ENCODE measurements around the gene CACNA2D3. TPM values are rescaled to one million over a fixed set of nuclear protein-coding genes. Genes with fewer than 3 reads are reported as not detected.

Gene CACNA2D3
- polyA plus RNA-seq, 2 of the 4 experiments (the other 2 are of a cell fraction) = 0.04 to 0.05 TPM

- 2% methylated on average over 5 of the region's 6 CpGs for WGBS (ENCODE audit: missing lambda C conversion rate)
- H3K4me3 ChIP-seq = no peak overlapping the region
- H3K4me2 ChIP-seq = no peak overlapping the region
- ATAC-seq (peak; percentile 58 to 80; a peak in 5 of 6 replicates), FAIRE-seq (no peak), DNase-seq (ENCODE audit: low read depth in 1 of 2, low spot score in 1 of 2) (peak; percentile 22 to 46)
- TF ChIP-seq FOSL2 (IDR thresholded peaks at IDR 0.05) = no peak
- no peak for TF ChIP-seq FOSL2 (CRISPR knock-in tag; IDR thresholded peaks at IDR 0.05)
- peak; percentile 69; the same call in 1 of the 2 replicates for TF ChIP-seq EHMT2 (IDR thresholded peaks at IDR 0.05; ENCODE audit: low read depth)
- TF ChIP-seq RNF2 (IDR thresholded peaks at IDR 0.05; ENCODE audit: borderline replicate concordance, low read depth) = no peak
- no peak for TF ChIP-seq RFX5 (IDR thresholded peaks at IDR 0.05)
- no peak for TF ChIP-seq CBX2 (IDR thresholded peaks at IDR 0.05; ENCODE audit: borderline replicate concordance, low read depth)
- no peak for TF ChIP-seq RCOR1 (IDR thresholded peaks at IDR 0.05; ENCODE audit: low read depth, low read length)
- no peak for TF ChIP-seq HOXB13 (CRISPR knock-in tag; IDR thresholded peaks at IDR 0.05; ENCODE audit: low read depth)
- TF ChIP-seq FOXS1 (CRISPR knock-in tag; IDR thresholded peaks at IDR 0.05) = no peak
- TF ChIP-seq POLR2AphosphoS2 (conservative IDR thresholded peaks at IDR 0.05; ENCODE audit: low read length) = no peak
- TF ChIP-seq REST (IDR thresholded peaks at IDR 0.05) = peak; percentile 95
- ChIA-PET POLR2A (no interaction called here), CTCF (no interaction called here)
- H3K9me3 ChIP-seq = no peaks in the 10 kb centered on the region
- no peaks in the 10 kb centered on the region for H3K4me1 ChIP-seq
- H3K27ac ChIP-seq = no peak overlapping the region
These were observed 65.9 kb downstream of the CACNA2D3 start for GRCh38 chr3:54188176-54188791.

DNA sequence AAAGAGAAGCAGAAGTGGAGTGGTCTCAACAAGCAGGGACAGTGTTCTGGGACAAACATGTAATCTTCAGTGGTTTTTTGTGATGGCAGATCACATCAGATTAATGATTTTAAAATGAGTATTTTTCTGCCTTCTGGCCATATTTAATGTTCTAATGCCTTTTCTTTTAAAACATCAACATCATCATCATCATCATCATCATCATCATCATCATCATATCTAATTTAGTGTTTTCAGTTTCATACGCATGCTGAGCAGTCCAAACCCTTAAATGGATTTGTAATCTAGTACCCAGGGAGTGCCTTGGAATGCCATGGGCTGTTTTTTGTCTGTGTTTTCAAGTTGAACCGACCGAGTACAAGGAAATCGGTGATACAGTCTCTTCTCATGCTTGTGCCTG lies 68.9 kb downstream of the CACNA2D3 start:
- H3K4me3 ChIP-seq = no peak overlapping the region
- ChIA-PET CTCF (no interaction called here), POLR2A (no interaction called here)
- H3K9me3 ChIP-seq = no peaks in the 10 kb centered on the region
- FAIRE-seq (no peak), ATAC-seq (no peak), DNase-seq (ENCODE audit: low read depth in 1 of 2, low spot score in 1 of 2) (no peak)
- no peak overlapping the region for H3K27ac ChIP-seq
- 8% methylated on average over 4 of the region's 4 CpGs for WGBS (ENCODE audit: missing lambda C conversion rate)
- no peaks in the 10 kb centered on the region for H3K4me1 ChIP-seq
- H3K4me2 ChIP-seq = no peak overlapping the region
- no peak for TF ChIP-seq FOSL2 (IDR thresholded peaks at IDR 0.05)
- no peak for TF ChIP-seq FOSL2 (CRISPR knock-in tag; IDR thresholded peaks at IDR 0.05)
- TF ChIP-seq ZNF302 (CRISPR knock-in tag; IDR thresholded peaks at IDR 0.05) = no peak
- TF ChIP-seq, protein P1, sequence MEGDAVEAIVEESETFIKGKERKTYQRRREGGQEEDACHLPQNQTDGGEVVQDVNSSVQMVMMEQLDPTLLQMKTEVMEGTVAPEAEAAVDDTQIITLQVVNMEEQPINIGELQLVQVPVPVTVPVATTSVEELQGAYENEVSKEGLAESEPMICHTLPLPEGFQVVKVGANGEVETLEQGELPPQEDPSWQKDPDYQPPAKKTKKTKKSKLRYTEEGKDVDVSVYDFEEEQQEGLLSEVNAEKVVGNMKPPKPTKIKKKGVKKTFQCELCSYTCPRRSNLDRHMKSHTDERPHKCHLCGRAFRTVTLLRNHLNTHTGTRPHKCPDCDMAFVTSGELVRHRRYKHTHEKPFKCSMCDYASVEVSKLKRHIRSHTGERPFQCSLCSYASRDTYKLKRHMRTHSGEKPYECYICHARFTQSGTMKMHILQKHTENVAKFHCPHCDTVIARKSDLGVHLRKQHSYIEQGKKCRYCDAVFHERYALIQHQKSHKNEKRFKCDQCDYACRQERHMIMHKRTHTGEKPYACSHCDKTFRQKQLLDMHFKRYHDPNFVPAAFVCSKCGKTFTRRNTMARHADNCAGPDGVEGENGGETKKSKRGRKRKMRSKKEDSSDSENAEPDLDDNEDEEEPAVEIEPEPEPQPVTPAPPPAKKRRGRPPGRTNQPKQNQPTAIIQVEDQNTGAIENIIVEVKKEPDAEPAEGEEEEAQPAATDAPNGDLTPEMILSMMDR (IDR thresholded peaks at IDR 0.05) = no peak
- no peak for TF ChIP-seq CHD4 (IDR thresholded peaks at IDR 0.05; ENCODE audit: borderline replicate concordance)
- TF ChIP-seq SREBF2 (IDR thresholded peaks at IDR 0.05) = no peak
- TF ChIP-seq KDM1A (IDR thresholded peaks at IDR 0.05; ENCODE audit: low read depth) = no peak
- TF ChIP-seq, protein P2, sequence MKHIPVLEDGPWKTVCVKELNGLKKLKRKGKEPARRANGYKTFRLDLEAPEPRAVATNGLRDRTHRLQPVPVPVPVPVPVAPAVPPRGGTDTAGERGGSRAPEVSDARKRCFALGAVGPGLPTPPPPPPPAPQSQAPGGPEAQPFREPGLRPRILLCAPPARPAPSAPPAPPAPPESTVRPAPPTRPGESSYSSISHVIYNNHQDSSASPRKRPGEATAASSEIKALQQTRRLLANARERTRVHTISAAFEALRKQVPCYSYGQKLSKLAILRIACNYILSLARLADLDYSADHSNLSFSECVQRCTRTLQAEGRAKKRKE (CRISPR knock-in tag; IDR thresholded peaks at IDR 0.05; ENCODE audit: low read depth) = no peak
- no peak for TF ChIP-seq JUNB (IDR thresholded peaks at IDR 0.05)
- no peak for TF ChIP-seq BHLHE40 (IDR thresholded peaks at IDR 0.05; ENCODE audit: low read depth, low read length)
- TF ChIP-seq, protein P3, sequence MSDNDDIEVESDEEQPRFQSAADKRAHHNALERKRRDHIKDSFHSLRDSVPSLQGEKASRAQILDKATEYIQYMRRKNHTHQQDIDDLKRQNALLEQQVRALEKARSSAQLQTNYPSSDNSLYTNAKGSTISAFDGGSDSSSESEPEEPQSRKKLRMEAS (IDR thresholded peaks at IDR 0.05) = no peak
- TF ChIP-seq POLR2A (IDR thresholded peaks at IDR 0.05; ENCODE audit: low read length) = no peak
- no peak for TF ChIP-seq JUN (IDR thresholded peaks at IDR 0.05)
- TF ChIP-seq EP300 (IDR thresholded peaks at IDR 0.05) = no peak
- TF ChIP-seq PHF8 (IDR thresholded peaks at IDR 0.05; ENCODE audit: borderline replicate concordance, low read depth) = no peak

All from A549 (cell line).